GM23248 (cell line): ENCODE data around the gene BLOC1S1.

Source experiments
- EZH2 ChIP-seq: fragments of 200-600 bp; sonication (generic); IDR thresholded peaks from 2 replicates; pipeline ENCODE4 v1.6.1; 2018; ENCODE audit warnings: antibody characterized with exemption, mild to moderate bottlenecking; ENCODE audit not compliant: insufficient read depth, poor library complexity, severe bottlenecking
- EZH2phosphoT487 ChIP-seq: fragments of 200-600 bp; sonication (generic); IDR thresholded peaks from 2 replicates; pipeline ENCODE4 v1.6.1; 2018; ENCODE audit warnings: antibody characterized with exemption, moderate library complexity, mild to moderate bottlenecking, low read depth; ENCODE audit not compliant: insufficient read depth

- TF ChIP-seq EZH2phosphoT487 (no peak), EZH2 (no peak)
These were observed 27.8 kb downstream of the BLOC1S1 start for GRCh38 chr12:55743406-55744339.
